Measurements from ENCODE around the gene ZNF385C. TPM values are rescaled to one million over a fixed set of nuclear protein-coding genes. Genes with fewer than 3 reads are reported as not detected.

ZNF385C gene
- total and polyA plus RNA-seq, 2 donors (not counting 1 experiment from before 2014, with no cell fraction given): 0.33 to 1.1 TPM

DNA sequence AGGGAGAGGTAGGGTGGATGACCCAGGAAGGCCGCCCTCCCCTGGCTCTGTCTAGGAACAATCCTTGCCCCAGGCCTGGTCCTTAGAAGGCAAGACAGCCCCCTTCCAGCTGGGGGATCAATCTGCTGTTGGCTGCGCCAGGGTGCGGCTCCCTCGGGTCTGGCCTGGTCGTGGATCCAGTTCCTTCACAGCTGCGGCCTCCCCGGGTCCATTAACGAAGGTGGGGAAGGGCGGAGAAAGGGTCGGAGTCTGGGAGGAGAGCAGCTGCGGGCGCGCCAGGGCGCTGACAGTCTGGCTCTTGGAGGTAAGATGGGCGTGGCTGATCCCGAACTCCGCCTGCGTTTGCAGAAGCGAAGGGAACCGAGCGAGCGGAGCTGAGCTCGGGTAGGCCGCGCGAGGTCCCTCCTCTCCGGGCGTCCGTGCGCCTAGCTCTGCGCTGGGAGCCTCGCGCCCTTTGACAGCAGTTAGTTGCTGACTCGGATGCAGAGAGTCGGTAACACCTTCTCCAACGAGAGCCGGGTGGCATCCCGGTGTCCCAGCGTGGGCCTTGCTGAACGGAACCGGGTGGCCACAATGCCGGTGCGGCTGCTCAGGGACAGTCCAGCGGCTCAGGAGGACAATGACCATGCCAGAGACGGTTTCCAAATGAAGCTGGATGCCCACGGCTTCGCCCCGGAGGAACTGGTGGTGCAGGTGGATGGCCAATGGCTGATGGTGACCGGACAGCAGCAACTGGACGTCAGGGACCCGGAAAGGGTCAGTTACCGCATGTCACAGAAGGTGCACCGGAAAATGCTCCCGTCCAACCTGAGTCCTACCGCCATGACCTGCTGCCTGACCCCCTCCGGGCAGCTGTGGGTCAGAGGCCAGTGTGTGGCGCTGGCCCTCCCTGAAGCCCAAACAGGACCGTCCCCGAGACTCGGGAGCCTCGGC, 24.4 kb upstream of the ZNF385C start, which contains the start of gene HSPB9:
Gene HSPB9 (plus strand): TSS at position 434 of the 933 bp plus-strand sequence. CDS start 47 bp downstream, at position 481.
- DNase-seq: no peak
- H3K4me2 ChIP-seq (replicated peaks; ENCODE audit: low read depth, low read length, poor library complexity, severe bottlenecking): peak within 1 kb of the TSS; percentile 89
- intact Hi-C loops (cut with micrococcal nuclease): no loop called here
- peak within 1 kb of the TSS; percentile 72 for H3K4me3 Mint-ChIP-seq
- no peak for TF ChIP-seq CTCF (IDR thresholded peaks at IDR 0.05)
- TF ChIP-seq EZH2 (IDR thresholded peaks at IDR 0.05; ENCODE audit: borderline replicate concordance, insufficient read depth, low read depth, low read length, poor library complexity, severe bottlenecking): no peak
- WGBS (ENCODE audit: insufficient coverage): 95% methylated on average over 61 of the region's 61 CpGs
- H3K4me1 Mint-ChIP-seq: peaks cover 26% of the 10 kb centered on the region
- H3K27ac Mint-ChIP-seq: no peak within 1 kb of the TSS
- ATAC-seq (ENCODE audit: low read depth): no peak
- H3K9me3 ChIP-seq (ENCODE audit: control extremely low read depth in 1 of 3, control insufficient read depth in 2 of 3, insufficient read depth in 1 of 3, low read length in 2 of 3): no peaks in the 10 kb centered on the region
- H3K9me3 Mint-ChIP-seq (ENCODE audit: insufficient read depth): no peaks in the 10 kb centered on the region
- no peaks in the 10 kb centered on the region for H4K20me1 ChIP-seq (ENCODE audit: control insufficient read depth, insufficient read depth, low read length, poor library complexity, severe bottlenecking)
- ChIA-PET POLR2A (interaction anchor here (0.5 to 0.6 kb wide), 2 partner anchors 95 to 222 kb away, joined by 4 to 6 read pairs; no protein-coding TSS in a partner anchor), CTCF (interaction anchor here (0.6 to 7.0 kb wide), 4 partner anchors 56 to 202 kb away, joined by 3 to 104 read pairs (median 84); partner anchors contain the start of gene CNP)
- H3K4me3 ChIP-seq (ENCODE audit: control extremely low read depth in 1 of 5, extremely low read depth in 1 of 5, insufficient read depth in 1 of 5, low read depth in 2 of 5, low read length in 4 of 5): no peak within 1 kb of the TSS
- H3K27me3 Mint-ChIP-seq: no peaks in the 10 kb centered on the region
- peaks cover 0 to 26% of the 10 kb centered on the region in 2 experiments for H3K36me3 ChIP-seq (replicated peaks in 1 of 2; ENCODE audit: control extremely low read depth in 1 of 2, control insufficient read depth in 1 of 2, extremely low read depth in 1 of 2, insufficient read depth in 2 of 2, low read length in 1 of 2)
- peak within 1 kb of the TSS; percentile 84 for H2AFZ ChIP-seq (ENCODE audit: insufficient read depth, low read depth, low read length, poor library complexity, severe bottlenecking)
- peaks cover 10 to 16% of the 10 kb centered on the region in 2 donors for H3K4me1 ChIP-seq (ENCODE audit: control insufficient read depth in 2 of 2, insufficient read depth in 2 of 2, low read length in 2 of 2)
- peaks cover 4% of the 10 kb centered on the region for H3K79me2 ChIP-seq (ENCODE audit: control insufficient read depth, insufficient read depth, low read length)
- no peak within 1 kb of the TSS for H3K9ac ChIP-seq (ENCODE audit: low read length)
- no peak within 1 kb of the TSS for H3K27ac ChIP-seq (ENCODE audit: low read length in 2 of 2)
- H3K27me3 ChIP-seq (replicated peaks in 1 of 4; ENCODE audit: control extremely low read depth in 1 of 4, control insufficient read depth in 3 of 4, insufficient read depth in 4 of 4, low read length in 3 of 4): no peaks in the 10 kb centered on the region

Data from B cell (primary cell).